OCI-LY7 (cell line): ENCODE data around the gene TDRD3.

ENCODE experiments used
- EZH2phosphoT487 ChIP-seq: fragments of 200-600 bp; sonication (generic); IDR thresholded peaks from 2 replicates; pipeline ENCODE4 v1.6.1; 2018; ENCODE audit warnings: low read depth, borderline replicate concordance, mild to moderate bottlenecking, mixed run types, antibody characterized with exemption, low read length, moderate library complexity, mixed read lengths
- TF ChIP-seq, protein P1 (sequence below): fragments of 200-600 bp; sonication (generic); conservative IDR thresholded peaks from 2 replicates; pipeline ENCODE4 v1.5.1; 2014; ENCODE audit warnings: mild to moderate bottlenecking, antibody characterized with exemption, low read length, moderate library complexity, mixed read lengths

DNA sequence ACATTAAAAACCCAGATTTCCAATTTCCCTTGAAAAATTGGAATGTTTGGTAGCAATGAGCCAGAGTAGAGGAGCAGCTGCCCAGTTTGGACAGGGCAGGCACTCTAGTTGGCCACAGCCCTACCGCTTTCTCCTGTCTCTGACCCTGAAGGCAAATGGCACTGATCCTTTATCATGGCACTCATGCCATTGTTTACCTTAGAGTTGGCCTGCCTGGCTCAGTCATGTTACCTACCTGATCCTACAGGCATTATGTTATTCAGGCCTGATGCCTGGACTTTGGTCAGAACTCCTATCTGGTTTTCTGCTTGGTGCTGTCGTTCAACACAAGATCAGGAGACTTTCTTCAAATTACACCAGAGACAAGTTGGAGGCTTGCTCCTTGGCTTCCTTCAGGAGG is 24.9 kb upstream of the TDRD3 start:
- TF ChIP-seq, protein P1, sequence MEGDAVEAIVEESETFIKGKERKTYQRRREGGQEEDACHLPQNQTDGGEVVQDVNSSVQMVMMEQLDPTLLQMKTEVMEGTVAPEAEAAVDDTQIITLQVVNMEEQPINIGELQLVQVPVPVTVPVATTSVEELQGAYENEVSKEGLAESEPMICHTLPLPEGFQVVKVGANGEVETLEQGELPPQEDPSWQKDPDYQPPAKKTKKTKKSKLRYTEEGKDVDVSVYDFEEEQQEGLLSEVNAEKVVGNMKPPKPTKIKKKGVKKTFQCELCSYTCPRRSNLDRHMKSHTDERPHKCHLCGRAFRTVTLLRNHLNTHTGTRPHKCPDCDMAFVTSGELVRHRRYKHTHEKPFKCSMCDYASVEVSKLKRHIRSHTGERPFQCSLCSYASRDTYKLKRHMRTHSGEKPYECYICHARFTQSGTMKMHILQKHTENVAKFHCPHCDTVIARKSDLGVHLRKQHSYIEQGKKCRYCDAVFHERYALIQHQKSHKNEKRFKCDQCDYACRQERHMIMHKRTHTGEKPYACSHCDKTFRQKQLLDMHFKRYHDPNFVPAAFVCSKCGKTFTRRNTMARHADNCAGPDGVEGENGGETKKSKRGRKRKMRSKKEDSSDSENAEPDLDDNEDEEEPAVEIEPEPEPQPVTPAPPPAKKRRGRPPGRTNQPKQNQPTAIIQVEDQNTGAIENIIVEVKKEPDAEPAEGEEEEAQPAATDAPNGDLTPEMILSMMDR, result no peak
- no peak for TF ChIP-seq EZH2phosphoT487
